ENCODE results near the gene CCR3. TPM values are rescaled to one million over a fixed set of nuclear protein-coding genes. Genes with fewer than 3 reads are reported as not detected.

The CCR3 gene
- total RNA-seq, 1 donor from 2014 or later = not detected

- Mint-ChIP-seq H3K36me3 (ENCODE audit: low read depth) (no peaks in the 10 kb centered on the region), H3K4me3 (ENCODE audit: unreplicated experiment) (no peak overlapping the region), H3K27me3 (ENCODE audit: low read depth) (peaks cover 20% of the 10 kb centered on the region), H3K27ac (ENCODE audit: unreplicated experiment) (no peak overlapping the region), H3K4me1 (ENCODE audit: low read depth) (no peaks in the 10 kb centered on the region), H3K9me3 (ENCODE audit: low read depth) (peaks cover 5% of the 10 kb centered on the region)
- DNase-seq (ENCODE audit: low spot score) = no peak
- no peak for TF ChIP-seq CTCF (IDR thresholded peaks at IDR 0.05)
Measured at GRCh38 chr3:46298871-46299607, 56.8 kb downstream of the CCR3 start.

- no peak for TF ChIP-seq CTCF (IDR thresholded peaks at IDR 0.05)
- no peaks in the 10 kb centered on the region for H3K36me3 Mint-ChIP-seq (ENCODE audit: low read depth)
- H3K27ac Mint-ChIP-seq (ENCODE audit: unreplicated experiment) = no peak overlapping the region
- DNase-seq (ENCODE audit: low spot score) = no peak
- no peaks in the 10 kb centered on the region for H3K4me1 Mint-ChIP-seq (ENCODE audit: low read depth)
- H3K27me3 Mint-ChIP-seq (ENCODE audit: low read depth) = peaks cover 25% of the 10 kb centered on the region
- H3K9me3 Mint-ChIP-seq (ENCODE audit: low read depth) = peaks cover 5% of the 10 kb centered on the region
- no peak overlapping the region for H3K4me3 Mint-ChIP-seq (ENCODE audit: unreplicated experiment)
Measured at GRCh38 chr3:46299608-46300460, 57.6 kb downstream of the CCR3 start.

- Mint-ChIP-seq H3K4me1 (ENCODE audit: low read depth) (no peaks in the 10 kb centered on the region), H3K27me3 (ENCODE audit: low read depth) (peaks cover 29% of the 10 kb centered on the region), H3K36me3 (ENCODE audit: low read depth) (no peaks in the 10 kb centered on the region), H3K4me3 (ENCODE audit: unreplicated experiment) (no peak overlapping the region), H3K27ac (ENCODE audit: unreplicated experiment) (no peak overlapping the region), H3K9me3 (ENCODE audit: low read depth) (peaks cover 5% of the 10 kb centered on the region)
- DNase-seq (ENCODE audit: low spot score) = no peak
- no peak for TF ChIP-seq CTCF (IDR thresholded peaks at IDR 0.05)
Measured at GRCh38 chr3:46300461-46300789, 58.2 kb downstream of the CCR3 start.

GRCh38 chr3:46301122-46301835 lies 59.0 kb downstream of the CCR3 start:
- peaks cover 31% of the 10 kb centered on the region for H3K27me3 Mint-ChIP-seq (ENCODE audit: low read depth)
- DNase-seq (ENCODE audit: low spot score) = no peak
- peaks cover 5% of the 10 kb centered on the region for H3K9me3 Mint-ChIP-seq (ENCODE audit: low read depth)
- no peak overlapping the region for H3K27ac Mint-ChIP-seq (ENCODE audit: unreplicated experiment)
- H3K36me3 Mint-ChIP-seq (ENCODE audit: low read depth) = no peaks in the 10 kb centered on the region
- no peak overlapping the region for H3K4me3 Mint-ChIP-seq (ENCODE audit: unreplicated experiment)
- no peaks in the 10 kb centered on the region for H3K4me1 Mint-ChIP-seq (ENCODE audit: low read depth)
- TF ChIP-seq CTCF (IDR thresholded peaks at IDR 0.05) = no peak

- H3K27me3 Mint-ChIP-seq (ENCODE audit: low read depth) = peaks cover 39% of the 10 kb centered on the region
- DNase-seq (ENCODE audit: low spot score) = no peak
- no peaks in the 10 kb centered on the region for H3K4me1 Mint-ChIP-seq (ENCODE audit: low read depth)
- no peak overlapping the region for H3K27ac Mint-ChIP-seq (ENCODE audit: unreplicated experiment)
- no peaks in the 10 kb centered on the region for H3K36me3 Mint-ChIP-seq (ENCODE audit: low read depth)
- no peak for TF ChIP-seq CTCF (IDR thresholded peaks at IDR 0.05)
- H3K9me3 Mint-ChIP-seq (ENCODE audit: low read depth) = no peaks in the 10 kb centered on the region
- H3K4me3 Mint-ChIP-seq (ENCODE audit: unreplicated experiment) = no peak overlapping the region
Measured at GRCh38 chr3:46303240-46303639, 61.0 kb downstream of the CCR3 start.

Measured in chondrocyte (in vitro differentiated cells).